ENCODE data around the gene IGLL5.

DNA sequence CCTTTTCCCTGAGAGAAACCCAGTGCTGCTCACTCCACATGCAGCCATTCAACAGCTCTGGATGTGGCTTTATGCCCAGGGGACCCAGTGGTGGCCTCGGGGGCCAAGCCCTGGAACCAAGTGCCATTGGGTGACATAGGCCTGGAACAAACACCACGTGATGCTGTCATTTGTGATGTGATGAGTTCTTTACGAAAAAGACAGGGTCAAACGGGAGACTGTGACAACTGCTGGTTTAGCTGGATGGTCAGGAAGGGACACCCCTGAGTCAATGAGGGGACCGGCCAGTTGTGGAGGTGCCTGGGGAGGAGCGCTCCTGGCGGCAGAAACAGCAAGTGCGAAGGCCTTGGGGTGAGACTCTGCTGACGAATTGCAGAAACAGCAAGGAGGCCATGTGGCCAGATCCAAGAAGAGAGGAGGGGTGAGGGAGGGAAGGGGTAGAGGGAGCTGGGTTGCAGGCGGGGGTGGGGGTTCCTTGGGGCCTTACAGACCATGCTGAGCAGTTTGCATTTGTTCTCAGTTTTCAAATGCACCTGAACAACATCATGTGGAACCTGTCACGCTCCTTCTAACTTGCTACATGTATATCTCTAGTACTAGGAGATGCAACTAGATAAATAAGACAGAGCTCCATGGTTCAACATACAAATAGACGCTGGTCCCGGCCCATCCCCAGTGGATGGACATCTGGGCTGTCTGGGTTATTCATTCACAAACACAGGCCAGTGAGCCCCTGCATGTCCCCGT is 56.1 kb downstream of the IGLL5 start:
- TF ChIP-seq HIVEP1 (CRISPR knock-in tag; IDR thresholded peaks at IDR 0.05) (no peak), ZFP1 (CRISPR knock-in tag; IDR thresholded peaks at IDR 0.05) (no peak), DBP (CRISPR knock-in tag; IDR thresholded peaks at IDR 0.05; ENCODE audit: not compliant biosample characterization) (no peak), ZNF772 (CRISPR knock-in tag; IDR thresholded peaks at IDR 0.05) (no peak), SRSF9 (IDR thresholded peaks at IDR 0.05; ENCODE audit: borderline replicate concordance, insufficient read depth, low read depth, low read length, poor library complexity, severe bottlenecking) (no peak), RBFOX2 (IDR thresholded peaks at IDR 0.05; ENCODE audit: low read depth, low read length) (no peak), NR2C2 (CRISPR knock-in tag; IDR thresholded peaks at IDR 0.05; ENCODE audit: borderline replicate concordance) (no peak)
- TF ChIP-seq, protein P1, sequence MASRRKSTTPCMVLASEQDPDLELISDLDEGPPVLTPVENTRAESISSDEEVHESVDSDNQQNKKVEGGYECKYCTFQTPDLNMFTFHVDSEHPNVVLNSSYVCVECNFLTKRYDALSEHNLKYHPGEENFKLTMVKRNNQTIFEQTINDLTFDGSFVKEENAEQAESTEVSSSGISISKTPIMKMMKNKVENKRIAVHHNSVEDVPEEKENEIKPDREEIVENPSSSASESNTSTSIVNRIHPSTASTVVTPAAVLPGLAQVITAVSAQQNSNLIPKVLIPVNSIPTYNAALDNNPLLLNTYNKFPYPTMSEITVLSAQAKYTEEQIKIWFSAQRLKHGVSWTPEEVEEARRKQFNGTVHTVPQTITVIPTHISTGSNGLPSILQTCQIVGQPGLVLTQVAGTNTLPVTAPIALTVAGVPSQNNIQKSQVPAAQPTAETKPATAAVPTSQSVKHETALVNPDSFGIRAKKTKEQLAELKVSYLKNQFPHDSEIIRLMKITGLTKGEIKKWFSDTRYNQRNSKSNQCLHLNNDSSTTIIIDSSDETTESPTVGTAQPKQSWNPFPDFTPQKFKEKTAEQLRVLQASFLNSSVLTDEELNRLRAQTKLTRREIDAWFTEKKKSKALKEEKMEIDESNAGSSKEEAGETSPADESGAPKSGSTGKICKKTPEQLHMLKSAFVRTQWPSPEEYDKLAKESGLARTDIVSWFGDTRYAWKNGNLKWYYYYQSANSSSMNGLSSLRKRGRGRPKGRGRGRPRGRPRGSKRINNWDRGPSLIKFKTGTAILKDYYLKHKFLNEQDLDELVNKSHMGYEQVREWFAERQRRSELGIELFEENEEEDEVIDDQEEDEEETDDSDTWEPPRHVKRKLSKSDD (CRISPR knock-in tag; IDR thresholded peaks at IDR 0.05; ENCODE audit: low read depth): no peak
- TF ChIP-seq, protein P2, sequence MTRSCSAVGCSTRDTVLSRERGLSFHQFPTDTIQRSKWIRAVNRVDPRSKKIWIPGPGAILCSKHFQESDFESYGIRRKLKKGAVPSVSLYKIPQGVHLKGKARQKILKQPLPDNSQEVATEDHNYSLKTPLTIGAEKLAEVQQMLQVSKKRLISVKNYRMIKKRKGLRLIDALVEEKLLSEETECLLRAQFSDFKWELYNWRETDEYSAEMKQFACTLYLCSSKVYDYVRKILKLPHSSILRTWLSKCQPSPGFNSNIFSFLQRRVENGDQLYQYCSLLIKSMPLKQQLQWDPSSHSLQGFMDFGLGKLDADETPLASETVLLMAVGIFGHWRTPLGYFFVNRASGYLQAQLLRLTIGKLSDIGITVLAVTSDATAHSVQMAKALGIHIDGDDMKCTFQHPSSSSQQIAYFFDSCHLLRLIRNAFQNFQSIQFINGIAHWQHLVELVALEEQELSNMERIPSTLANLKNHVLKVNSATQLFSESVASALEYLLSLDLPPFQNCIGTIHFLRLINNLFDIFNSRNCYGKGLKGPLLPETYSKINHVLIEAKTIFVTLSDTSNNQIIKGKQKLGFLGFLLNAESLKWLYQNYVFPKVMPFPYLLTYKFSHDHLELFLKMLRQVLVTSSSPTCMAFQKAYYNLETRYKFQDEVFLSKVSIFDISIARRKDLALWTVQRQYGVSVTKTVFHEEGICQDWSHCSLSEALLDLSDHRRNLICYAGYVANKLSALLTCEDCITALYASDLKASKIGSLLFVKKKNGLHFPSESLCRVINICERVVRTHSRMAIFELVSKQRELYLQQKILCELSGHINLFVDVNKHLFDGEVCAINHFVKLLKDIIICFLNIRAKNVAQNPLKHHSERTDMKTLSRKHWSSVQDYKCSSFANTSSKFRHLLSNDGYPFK (CRISPR knock-in tag; IDR thresholded peaks at IDR 0.05; ENCODE audit: borderline replicate concordance): no peak
- TF ChIP-seq, protein P3, sequence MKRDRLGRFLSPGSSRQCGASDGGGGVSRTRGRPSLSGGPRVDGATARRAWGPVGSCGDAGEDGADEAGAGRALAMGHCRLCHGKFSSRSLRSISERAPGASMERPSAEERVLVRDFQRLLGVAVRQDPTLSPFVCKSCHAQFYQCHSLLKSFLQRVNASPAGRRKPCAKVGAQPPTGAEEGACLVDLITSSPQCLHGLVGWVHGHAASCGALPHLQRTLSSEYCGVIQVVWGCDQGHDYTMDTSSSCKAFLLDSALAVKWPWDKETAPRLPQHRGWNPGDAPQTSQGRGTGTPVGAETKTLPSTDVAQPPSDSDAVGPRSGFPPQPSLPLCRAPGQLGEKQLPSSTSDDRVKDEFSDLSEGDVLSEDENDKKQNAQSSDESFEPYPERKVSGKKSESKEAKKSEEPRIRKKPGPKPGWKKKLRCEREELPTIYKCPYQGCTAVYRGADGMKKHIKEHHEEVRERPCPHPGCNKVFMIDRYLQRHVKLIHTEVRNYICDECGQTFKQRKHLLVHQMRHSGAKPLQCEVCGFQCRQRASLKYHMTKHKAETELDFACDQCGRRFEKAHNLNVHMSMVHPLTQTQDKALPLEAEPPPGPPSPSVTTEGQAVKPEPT (CRISPR knock-in tag; IDR thresholded peaks at IDR 0.05; ENCODE audit: low read depth): no peak
- TF ChIP-seq, protein P4, sequence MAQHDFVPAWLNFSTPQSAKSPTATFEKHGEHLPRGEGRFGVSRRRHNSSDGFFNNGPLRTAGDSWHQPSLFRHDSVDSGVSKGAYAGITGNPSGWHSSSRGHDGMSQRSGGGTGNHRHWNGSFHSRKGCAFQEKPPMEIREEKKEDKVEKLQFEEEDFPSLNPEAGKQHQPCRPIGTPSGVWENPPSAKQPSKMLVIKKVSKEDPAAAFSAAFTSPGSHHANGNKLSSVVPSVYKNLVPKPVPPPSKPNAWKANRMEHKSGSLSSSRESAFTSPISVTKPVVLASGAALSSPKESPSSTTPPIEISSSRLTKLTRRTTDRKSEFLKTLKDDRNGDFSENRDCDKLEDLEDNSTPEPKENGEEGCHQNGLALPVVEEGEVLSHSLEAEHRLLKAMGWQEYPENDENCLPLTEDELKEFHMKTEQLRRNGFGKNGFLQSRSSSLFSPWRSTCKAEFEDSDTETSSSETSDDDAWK (CRISPR knock-in tag; IDR thresholded peaks at IDR 0.05): no peak
